Tibial nerve (tissue), 4 donors: ENCODE results near the gene STX12.

Source experiments
- CTCF ChIP-seq, 5 experiments: fragments of 200-600 bp in 3 of 5; fragments of 450-650 bp in 2 of 5; sonication (generic) in 3 of 5; IDR thresholded peaks; one replicate each; pipeline ENCODE4 v1.5.1; 2016 to 2019; ENCODE audit warnings: antibody characterized with exemption in 5 of 5, mild to moderate bottlenecking in 3 of 5, moderate library complexity in 2 of 5
- EP300 ChIP-seq, 2 donors: sonication (generic); formaldehyde crosslinking; IDR thresholded peaks; one replicate each; pipeline ENCODE4 v1.6.1; 2017; ENCODE audit warnings: antibody characterized with exemption in 2 of 2, mild to moderate bottlenecking in 1 of 2
- POLR2A ChIP-seq, 2 donors: fragments of 450-650 bp; IDR thresholded peaks; one replicate each; pipeline ENCODE4 v1.6.1; 2017; ENCODE audit warnings: antibody characterized with exemption in 2 of 2, mild to moderate bottlenecking in 2 of 2, moderate library complexity in 2 of 2

GRCh38 chr1:27872802-27873551, 100.0 kb downstream of the STX12 start:
- TF ChIP-seq CTCF (IDR thresholded peaks at IDR 0.05) (no peak), POLR2A (IDR thresholded peaks at IDR 0.05) (no peak), EP300 (IDR thresholded peaks at IDR 0.05) (no peak)
